ENCODE results near the gene NME4. TPM values are rescaled to one million over a fixed set of nuclear protein-coding genes. Genes with fewer than 3 reads are reported as not detected.

Gene NME4
- total and polyA plus RNA-seq, 12 donors: 48.1 to 97.2 (median 75.4) TPM

GRCh38 chr16:363766-364490 lies 33.1 kb upstream of the NME4 start:
- Histone ChIP-seq H3K4me3 (no peak overlapping the region), H3K9me3 (no peaks in the 10 kb centered on the region), H3K27ac (no peak overlapping the region), H3K4me1 (peaks cover 0 to 7% (median 0%) of the 10 kb centered on the region in 9 donors), H3K36me3 (peaks cover 0 to 29% (median 26%) of the 10 kb centered on the region in 9 donors), H3K27me3 (peaks cover 0 to 13% (median 3%) of the 10 kb centered on the region in 7 donors)
- ATAC-seq (no peak), DNase-seq (no peak)
- no peak for TF ChIP-seq CTCF (IDR thresholded peaks at IDR 0.05)
- WGBS, 2 donors: 45 to 50% methylated on average over 21 to 24 of the region's 24 CpGs
- intact Hi-C loops (cut with DNase I): loop anchor here in 7 of 10 donors (2.0 to 5.0 kb wide), 3 partner anchors 247 to 257 kb away; no protein-coding TSS in a partner anchor

- no peak overlapping the region for H3K4me3 ChIP-seq
- H3K27ac ChIP-seq: no peak overlapping the region
- ATAC-seq (no peak), DNase-seq (no peak)
- no peak for TF ChIP-seq CTCF (IDR thresholded peaks at IDR 0.05)
- H3K9me3 ChIP-seq: no peaks in the 10 kb centered on the region
- peaks cover 3 to 13% (median 6%) of the 10 kb centered on the region in 9 donors for H3K4me1 ChIP-seq
- H3K27me3 ChIP-seq: peaks cover 0 to 13% (median 3%) of the 10 kb centered on the region in 7 donors
- 58 to 65% methylated on average over 18 to 19 of the region's 19 CpGs for WGBS, 2 donors
- peaks cover 0 to 34% (median 26%) of the 10 kb centered on the region in 9 donors for H3K36me3 ChIP-seq
- intact Hi-C loops (cut with DNase I): loop anchor here in 6 of 10 donors (5.0 kb wide), 2 partner anchors 248 to 258 kb away; no protein-coding TSS in a partner anchor
These were observed 32.2 kb upstream of the NME4 start for GRCh38 chr16:364595-365491.

- Histone ChIP-seq H3K4me3 (no peak overlapping the region), H3K27ac (no peak overlapping the region), H3K4me1 (peaks cover 10 to 24% (median 16%) of the 10 kb centered on the region in 9 donors), H3K36me3 (peaks cover 0 to 35% (median 26%) of the 10 kb centered on the region in 9 donors), H3K9me3 (no peaks in the 10 kb centered on the region), H3K27me3 (peaks cover 0 to 13% (median 3%) of the 10 kb centered on the region in 7 donors)
- ATAC-seq: no peak
- intact Hi-C loops (cut with DNase I): no loop called here
- DNase-seq: no peak
- WGBS, 2 donors: 90 to 95% methylated on average over 10 of the region's 10 CpGs
- no peak for TF ChIP-seq CTCF (IDR thresholded peaks at IDR 0.05)
These were observed 30.5 kb upstream of the NME4 start for GRCh38 chr16:366476-366875.

GRCh38 chr16:367333-367903 lies 29.6 kb upstream of the NME4 start:
- Histone ChIP-seq H3K27me3 (peaks cover 0 to 13% (median 3%) of the 10 kb centered on the region in 7 donors), H3K4me1 (peaks cover 10 to 22% (median 15%) of the 10 kb centered on the region in 9 donors), H3K4me3 (no peak overlapping the region), H3K36me3 (peaks cover 0 to 45% (median 26%) of the 10 kb centered on the region in 9 donors), H3K9me3 (no peaks in the 10 kb centered on the region), H3K27ac (no peak overlapping the region)
- no peak for ATAC-seq
- intact Hi-C loops (cut with DNase I): no loop called here
- TF ChIP-seq CTCF (IDR thresholded peaks at IDR 0.05): no peak
- WGBS, 2 donors: 94% methylated on average over 18 of the region's 18 CpGs
- no peak for DNase-seq
